CD14-positive monocyte (primary cell): ENCODE results near the gene SIM2. TPM values are rescaled to one million over a fixed set of nuclear protein-coding genes. Genes with fewer than 3 reads are reported as not detected.

ENCODE experiments used
- DNase-seq, 3 donors: peaks; one replicate each; pipeline ENCODE4 v3.0.0-alpha.2; 2011 to 2022
- H2AFZ ChIP-seq: 2 replicates; pipeline ENCODE4 v1.6.0; 2012; ENCODE audit warnings: mild to moderate bottlenecking, low read depth, low read length, inconsistent platforms; ENCODE audit not compliant: insufficient read depth, poor library complexity, severe bottlenecking
- H3K27ac ChIP-seq, 2 donors: 1 replicate in 1 of 2; 2 replicates in 1 of 2; pipeline ENCODE4 v1.5.1; 2012 to 2013; ENCODE audit warnings: low read length in 2 of 2, control low read depth in 1 of 2, inconsistent platforms in 1 of 2, low read depth in 1 of 2, mild to moderate bottlenecking in 1 of 2
- H3K27me3 ChIP-seq, 2 donors: one replicate each; pipeline versions ENCODE4 v1.6.0 to v1.6.1; 2011 to 2013; ENCODE audit warnings: low read length in 2 of 2; ENCODE audit not compliant: control insufficient read depth in 2 of 2, insufficient read depth in 2 of 2
- H3K36me3 ChIP-seq, 2 donors: replicated peaks in 1 of 2; 1 replicate in 1 of 2; 2 replicates in 1 of 2; pipeline versions ENCODE4 v1.5.1 to v1.6.1; 2012 to 2013; ENCODE audit warnings: low read length in 2 of 2, control low read depth in 1 of 2, inconsistent platforms in 1 of 2, mild to moderate bottlenecking in 1 of 2; ENCODE audit not compliant: insufficient read depth in 2 of 2, control insufficient read depth in 1 of 2
- H3K4me1 ChIP-seq, 2 donors: 1 replicate in 1 of 2; 2 replicates in 1 of 2; pipeline versions ENCODE4 v1.5.1 to v1.6.1; 2012 to 2013; ENCODE audit warnings: low read length in 2 of 2, control low read depth in 1 of 2, inconsistent platforms in 1 of 2, mild to moderate bottlenecking in 1 of 2, moderate library complexity in 1 of 2; ENCODE audit not compliant: insufficient read depth in 2 of 2, control insufficient read depth in 1 of 2
- H3K4me2 ChIP-seq: replicated peaks from 2 replicates; pipeline ENCODE3; 2012; ENCODE audit warnings: low read length, moderate library complexity, mild to moderate bottlenecking; ENCODE audit not compliant: poor library complexity, severe bottlenecking; ENCODE audit errors: extremely low read depth
- H3K4me3 ChIP-seq, 3 experiments: fragments of 200-600 bp in 1 of 3; sonication (generic) in 1 of 3; replicated peaks in 1 of 3; 1 replicate in 2 of 3; 2 replicates in 1 of 3; pipeline ENCODE4 v1.5.1; 2011 to 2013; ENCODE audit warnings: low read length in 3 of 3, mild to moderate bottlenecking in 3 of 3, control low read depth in 2 of 3, low read depth in 2 of 3, inconsistent platforms in 1 of 3, moderate library complexity in 1 of 3
- H3K79me2 ChIP-seq: 2 replicates; pipeline ENCODE4 v1.6.0; 2012; ENCODE audit warnings: mild to moderate bottlenecking, control low read depth, inconsistent platforms, low read length, moderate library complexity; ENCODE audit not compliant: insufficient read depth
- H3K9ac ChIP-seq: 2 replicates; pipeline ENCODE4 v1.6.0; 2017; ENCODE audit warnings: low read length, mild to moderate bottlenecking; ENCODE audit not compliant: insufficient read depth, poor library complexity, severe bottlenecking
- H3K9me3 ChIP-seq, 2 donors: replicated peaks in 1 of 2; 1 replicate in 1 of 2; 2 replicates in 1 of 2; pipeline versions ENCODE4 v1.5.1 to v1.6.1; 2012 to 2013; ENCODE audit warnings: low read length in 2 of 2, control low read depth in 1 of 2; ENCODE audit not compliant: control insufficient read depth in 1 of 2, insufficient read depth in 1 of 2
- H4K20me1 ChIP-seq: 2 replicates; pipeline ENCODE4 v1.6.0; 2012; ENCODE audit warnings: mild to moderate bottlenecking, low read length, control low read depth, moderate library complexity; ENCODE audit not compliant: insufficient read depth
- H3K27ac Mint-ChIP-seq, 7 donors: one replicate each; pipeline ENCODE4 v1.8.0; 2020; ENCODE audit warnings: mild to moderate bottlenecking in 7 of 7, mixed read lengths in 7 of 7, moderate library complexity in 6 of 7, inconsistent platforms in 2 of 7
- H3K27me3 Mint-ChIP-seq, 3 donors: one replicate each; pipeline ENCODE4 v1.8.0; 2021 to 2022; ENCODE audit warnings: low read depth in 3 of 3, mild to moderate bottlenecking in 3 of 3, mixed read lengths in 3 of 3, moderate library complexity in 3 of 3, inconsistent platforms in 1 of 3
- H3K36me3 Mint-ChIP-seq, 2 donors: one replicate each; pipeline ENCODE4 v1.8.0; 2020; ENCODE audit warnings: mixed read lengths in 2 of 2, inconsistent platforms in 1 of 2, mild to moderate bottlenecking in 1 of 2
- H3K4me1 Mint-ChIP-seq: one replicate; pipeline ENCODE4 v1.8.0; 2020; ENCODE audit warnings: mild to moderate bottlenecking, mixed read lengths
- H3K4me3 Mint-ChIP-seq, 2 donors: one replicate each; pipeline ENCODE4 v1.8.0; 2020; ENCODE audit warnings: mild to moderate bottlenecking in 2 of 2, mixed read lengths in 2 of 2, moderate library complexity in 1 of 2
- H3K9me3 Mint-ChIP-seq, 7 donors: one replicate each; pipeline ENCODE4 v1.8.0; 2020 to 2022; ENCODE audit warnings: mixed read lengths in 7 of 7, mild to moderate bottlenecking in 6 of 7, moderate library complexity in 6 of 7, inconsistent platforms in 2 of 7
- CTCF ChIP-seq: fragments of 200-600 bp; IDR thresholded peaks from one replicate; pipeline ENCODE4 v1.8.0; 2022; ENCODE audit warnings: antibody characterized with exemption, mild to moderate bottlenecking
- WGBS: methylation state at CpG from one replicate; pipeline ENCODE4 v1.1.5; 2013; ENCODE audit warnings: missing lambda C conversion rate; ENCODE audit not compliant: insufficient coverage; 5-methylcytosine and 5-hydroxymethylcytosine counted together
- intact Hi-C, 2 donors: fragments of 100-400 bp; cut with micrococcal nuclease; formaldehyde crosslinking; loops; one replicate each; pipeline versions ENCODE4 v1.15.0 to v1.15.1; 2023
- polyA plus RNA-seq, 3 donors: library from polyadenylated mRNA; depleted of rRNA in 1 of 3; unstranded in 2 of 3; stranded (reverse) in 1 of 3; fragments of 300-500 nt in 2 of 3; fragments of >200 nt in 1 of 3; fragmentation: Illumina TruSeq in 2 of 3; gene quantifications; 1 replicate in 2 of 3; 2 replicates in 1 of 3; pipeline ENCODE4 v1.2.3, GENCODE V29; 2012 to 2021

Gene SIM2
- polyA plus RNA-seq, 3 donors, result not detected

- no peak for TF ChIP-seq CTCF
- no peak for DNase-seq
- H3K36me3 Mint-ChIP-seq, result peaks cover 0 to 6% of the 10 kb centered on the region in 2 donors
- no peak overlapping the region for H3K9ac ChIP-seq
- H3K4me2 ChIP-seq, result no peak overlapping the region
- no peak overlapping the region for H3K27ac ChIP-seq
- no peak overlapping the region for H3K27ac Mint-ChIP-seq
- no peaks in the 10 kb centered on the region for H3K79me2 ChIP-seq
- H3K9me3 Mint-ChIP-seq, result peaks cover 0 to 22% (median 8%) of the 10 kb centered on the region in 7 donors
- peaks cover 94 to 99% (median 98%) of the 10 kb centered on the region in 3 donors for H3K27me3 Mint-ChIP-seq
- intact Hi-C loops, result no loop called here
- H2AFZ ChIP-seq, result no peak overlapping the region
- H3K9me3 ChIP-seq, result peaks cover 0 to 46% of the 10 kb centered on the region in 2 donors
- H3K36me3 ChIP-seq, result no peaks in the 10 kb centered on the region
- H3K4me3 ChIP-seq, result no peak overlapping the region
- no peaks in the 10 kb centered on the region for H4K20me1 ChIP-seq
- peaks cover 4% of the 10 kb centered on the region for H3K4me1 Mint-ChIP-seq
- H3K4me3 Mint-ChIP-seq, result peak overlapping the region in 1 of 2 donors; percentile 80
- no peaks in the 10 kb centered on the region for H3K4me1 ChIP-seq
- peaks cover 78 to 99% of the 10 kb centered on the region in 2 donors for H3K27me3 ChIP-seq
- WGBS, result 5% methylated on average over 53 of the region's 53 CpGs
Observed at GRCh38 chr21:36707763-36708285, 8.9 kb downstream of the SIM2 start.

DNA sequence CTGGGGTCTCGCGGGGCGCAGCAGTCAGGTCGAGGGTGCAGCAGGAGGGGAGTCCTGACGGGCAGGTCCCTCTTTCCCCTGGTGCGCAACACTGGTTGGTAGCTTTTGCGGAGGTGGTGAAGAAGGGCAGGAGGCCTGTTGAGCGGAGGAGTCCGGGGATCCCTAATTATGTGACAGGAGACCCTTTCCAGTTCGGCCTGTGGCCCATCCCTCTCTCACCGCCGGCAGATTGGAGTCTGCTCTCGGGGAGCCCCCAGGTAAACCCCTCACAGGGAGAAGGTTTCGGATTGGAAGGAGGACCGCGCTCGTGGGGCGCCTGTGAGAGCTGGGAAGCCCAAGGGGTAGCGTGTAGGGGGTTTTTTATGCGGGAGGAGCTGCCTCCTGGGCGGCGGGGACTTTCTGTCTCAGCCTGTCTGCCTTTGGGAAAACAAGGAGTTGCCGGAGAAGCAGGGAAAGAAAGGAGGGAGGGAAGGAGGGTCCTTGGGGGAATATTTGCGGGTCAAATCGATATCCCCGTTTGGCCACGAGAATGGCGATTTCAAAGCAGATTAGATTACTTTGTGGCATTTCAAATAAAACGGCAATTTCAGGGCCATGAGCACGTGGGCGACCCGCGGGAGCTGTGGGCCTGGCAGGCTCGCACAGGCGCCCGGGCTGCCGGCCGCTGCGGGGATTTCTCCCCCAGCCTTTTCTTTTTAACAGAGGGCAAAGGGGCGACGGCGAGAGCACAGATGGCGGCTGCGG lies 9.5 kb downstream of the SIM2 start:
- no peak for TF ChIP-seq CTCF
- peaks cover 0 to 2% of the 10 kb centered on the region in 2 donors for H3K36me3 Mint-ChIP-seq
- Histone ChIP-seq H3K4me3 (no peak overlapping the region), H3K36me3 (no peaks in the 10 kb centered on the region), H3K79me2 (no peaks in the 10 kb centered on the region), H4K20me1 (no peaks in the 10 kb centered on the region), H3K27ac (no peak overlapping the region), H3K9me3 (peaks cover 0 to 40% of the 10 kb centered on the region in 2 donors), H3K27me3 (peaks cover 78 to 99% of the 10 kb centered on the region in 2 donors), H3K9ac (no peak overlapping the region), H2AFZ (no peak overlapping the region), H3K4me1 (no peaks in the 10 kb centered on the region), H3K4me2 (no peak overlapping the region)
- H3K27ac Mint-ChIP-seq, result no peak overlapping the region
- peaks cover 0 to 22% (median 8%) of the 10 kb centered on the region in 7 donors for H3K9me3 Mint-ChIP-seq
- no peak for DNase-seq
- peaks cover 94 to 99% (median 97%) of the 10 kb centered on the region in 3 donors for H3K27me3 Mint-ChIP-seq
- intact Hi-C loops, result no loop called here
- H3K4me3 Mint-ChIP-seq, result peak overlapping the region; percentile 20 to 79
- peaks cover 4% of the 10 kb centered on the region for H3K4me1 Mint-ChIP-seq
- 3% methylated on average over 34 of the region's 44 CpGs for WGBS
